C4-2B (cell line): Measurements from ENCODE around the gene RWDD1.

Experiments used
- CTCF ChIP-seq: fragments of 450-650 bp; conservative IDR thresholded peaks from 2 replicates; pipeline ENCODE4 v1.5.1; 2017; ENCODE audit warnings: mild to moderate bottlenecking
- ZFX ChIP-seq: fragments of 450-650 bp; IDR thresholded peaks from 2 replicates; pipeline ENCODE4 v1.6.1; 2017

GRCh38 chr6:116563830-116564229 lies 7.5 kb upstream of the RWDD1 start:
- TF ChIP-seq CTCF, result no peak
- no peak for TF ChIP-seq ZFX
